Activated CD4-positive, alpha-beta memory T cell treated with anti-CD3 and anti-CD28 coated beads for 36 hours (primary cell): ENCODE results near the gene NAT8L. TPM values are rescaled to one million over a fixed set of nuclear protein-coding genes. Genes with fewer than 3 reads are reported as not detected.

Source experiments
- CTCF ChIA-PET: fragments of 350-600 bp; sonication (Branson Sonifier 250); formaldehyde crosslinking; loops from one replicate; lab custom pipeline; 2021; ENCODE audit warnings: antibody characterized with exemption, inconsistent platforms; lab: Charles Lee
- POLR2A ChIA-PET: fragments of 350-600 bp; sonication (Branson Sonifier 250); formaldehyde crosslinking; loops from one replicate; lab custom pipeline; 2021; ENCODE audit warnings: antibody characterized with exemption; lab: Charles Lee
- DNase-seq: peaks from one replicate; pipeline ENCODE4 v3.0.0-alpha.2; 2020
- H3K27ac Mint-ChIP-seq: one replicate; pipeline ENCODE4 v1.8.0; 2021; ENCODE audit warnings: mixed read lengths
- H3K27me3 Mint-ChIP-seq: one replicate; pipeline ENCODE4 v1.8.0; 2021; ENCODE audit warnings: mixed read lengths
- H3K36me3 Mint-ChIP-seq: one replicate; pipeline ENCODE4 v1.8.0; 2021; ENCODE audit warnings: mixed read lengths
- H3K4me1 Mint-ChIP-seq: one replicate; pipeline ENCODE4 v1.8.0; 2021; ENCODE audit warnings: low read depth, mixed read lengths
- H3K4me3 Mint-ChIP-seq: one replicate; pipeline ENCODE4 v1.8.0; 2021; ENCODE audit warnings: mild to moderate bottlenecking, mixed read lengths
- H3K9me3 Mint-ChIP-seq: one replicate; pipeline ENCODE4 v1.8.0; 2021; ENCODE audit warnings: mixed read lengths
- intact Hi-C: fragments of 100-400 bp; cut with micrococcal nuclease; formaldehyde crosslinking; loops from one replicate; pipeline ENCODE4 v1.15.1; 2023
- total RNA-seq, 2 experiments: library from RNA; stranded (reverse); gene quantifications; one replicate each; pipeline ENCODE4 v1.2.3, GENCODE V29; 2021

The NAT8L gene
- total RNA-seq, 2 experiments from 2014 or later = 0.19 to 0.29 TPM

- Mint-ChIP-seq H3K27me3 (no peaks in the 10 kb centered on the region), H3K27ac (no peak overlapping the region), H3K4me1 (no peaks in the 10 kb centered on the region), H3K9me3 (no peaks in the 10 kb centered on the region), H3K4me3 (no peak overlapping the region), H3K36me3 (no peaks in the 10 kb centered on the region)
- intact Hi-C loops = no loop called here
- POLR2A ChIA-PET = no interaction called here
- DNase-seq = no peak
- CTCF ChIA-PET = no interaction called here
Measured at GRCh38 chr4:2075987-2076907, 17.1 kb downstream of the NAT8L start.

GRCh38 chr4:2076908-2077536 lies 17.9 kb downstream of the NAT8L start:
- DNase-seq = no peak
- POLR2A ChIA-PET = no interaction called here

GRCh38 chr4:2077537-2078460 lies 18.7 kb downstream of the NAT8L start:
- Mint-ChIP-seq H3K36me3 (no peaks in the 10 kb centered on the region), H3K4me1 (no peaks in the 10 kb centered on the region), H3K27me3 (no peaks in the 10 kb centered on the region), H3K4me3 (no peak overlapping the region), H3K27ac (no peak overlapping the region), H3K9me3 (no peaks in the 10 kb centered on the region)
- no peak for DNase-seq
- ChIA-PET POLR2A (no interaction called here), CTCF (no interaction called here)
- intact Hi-C loops = no loop called here

More at GRCh38 chr4:2076908-2077536, 17.9 kb downstream of the NAT8L start:
- Mint-ChIP-seq H3K4me3 (no peak overlapping the region), H3K27ac (no peak overlapping the region), H3K27me3 (no peaks in the 10 kb centered on the region), H3K4me1 (no peaks in the 10 kb centered on the region), H3K9me3 (no peaks in the 10 kb centered on the region), H3K36me3 (no peaks in the 10 kb centered on the region)
- intact Hi-C loops = no loop called here
- CTCF ChIA-PET = no interaction called here

GRCh38 chr4:2078584-2078983 lies 19.5 kb downstream of the NAT8L start:
- CTCF ChIA-PET = no interaction called here
- Mint-ChIP-seq H3K27ac (no peak overlapping the region), H3K4me1 (no peaks in the 10 kb centered on the region), H3K9me3 (no peaks in the 10 kb centered on the region), H3K4me3 (no peak overlapping the region), H3K27me3 (no peaks in the 10 kb centered on the region), H3K36me3 (no peaks in the 10 kb centered on the region)
- DNase-seq = no peak
- intact Hi-C loops = no loop called here
- POLR2A ChIA-PET = no interaction called here

- Mint-ChIP-seq H3K4me1 (no peaks in the 10 kb centered on the region), H3K36me3 (no peaks in the 10 kb centered on the region)
- no peak for DNase-seq
Measured at GRCh38 chr4:2079006-2079405, 19.9 kb downstream of the NAT8L start.

GRCh38 chr4:2079926-2080325 lies 20.8 kb downstream of the NAT8L start:
- Mint-ChIP-seq H3K27ac (no peak overlapping the region), H3K4me3 (no peak overlapping the region), H3K4me1 (no peaks in the 10 kb centered on the region), H3K36me3 (no peaks in the 10 kb centered on the region), H3K9me3 (no peaks in the 10 kb centered on the region), H3K27me3 (no peaks in the 10 kb centered on the region)
- DNase-seq = peak; percentile 5
- intact Hi-C loops = no loop called here
- ChIA-PET POLR2A (no interaction called here), CTCF (no interaction called here)

More at GRCh38 chr4:2079006-2079405, 19.9 kb downstream of the NAT8L start:
- Mint-ChIP-seq H3K9me3 (no peaks in the 10 kb centered on the region), H3K4me3 (no peak overlapping the region), H3K27ac (no peak overlapping the region), H3K27me3 (no peaks in the 10 kb centered on the region)
- ChIA-PET CTCF (no interaction called here), POLR2A (no interaction called here)
- intact Hi-C loops = no loop called here

- Mint-ChIP-seq H3K4me3 (no peak overlapping the region), H3K4me1 (no peaks in the 10 kb centered on the region), H3K36me3 (no peaks in the 10 kb centered on the region), H3K27ac (no peak overlapping the region), H3K27me3 (no peaks in the 10 kb centered on the region), H3K9me3 (no peaks in the 10 kb centered on the region)
- CTCF ChIA-PET = no interaction called here
- DNase-seq = peak; percentile 7
- intact Hi-C loops = no loop called here
- POLR2A ChIA-PET = no interaction called here
Measured at GRCh38 chr4:2080429-2081300, 21.5 kb downstream of the NAT8L start.

GRCh38 chr4:2081540-2081939 lies 22.4 kb downstream of the NAT8L start:
- intact Hi-C loops = no loop called here
- no peaks in the 10 kb centered on the region for H3K36me3 Mint-ChIP-seq
- CTCF ChIA-PET = no interaction called here
- no peaks in the 10 kb centered on the region for H3K27me3 Mint-ChIP-seq
- H3K9me3 Mint-ChIP-seq = no peaks in the 10 kb centered on the region
- no peak overlapping the region for H3K4me3 Mint-ChIP-seq
- no peak for DNase-seq
- POLR2A ChIA-PET = no interaction called here
- no peaks in the 10 kb centered on the region for H3K4me1 Mint-ChIP-seq
- no peak overlapping the region for H3K27ac Mint-ChIP-seq

- H3K36me3 Mint-ChIP-seq = no peaks in the 10 kb centered on the region
- intact Hi-C loops = no loop called here
- no peak overlapping the region for H3K4me3 Mint-ChIP-seq
- no peak for DNase-seq
- H3K9me3 Mint-ChIP-seq = no peaks in the 10 kb centered on the region
- no peaks in the 10 kb centered on the region for H3K27me3 Mint-ChIP-seq
- ChIA-PET POLR2A (no interaction called here), CTCF (no interaction called here)
- no peaks in the 10 kb centered on the region for H3K4me1 Mint-ChIP-seq
- H3K27ac Mint-ChIP-seq = no peak overlapping the region
Measured at GRCh38 chr4:2082118-2082517, 23.0 kb downstream of the NAT8L start.

- CTCF ChIA-PET = no interaction called here
- intact Hi-C loops = no loop called here
- no peaks in the 10 kb centered on the region for H3K36me3 Mint-ChIP-seq
- no peak for DNase-seq
- H3K4me3 Mint-ChIP-seq = no peak overlapping the region
- H3K27me3 Mint-ChIP-seq = no peaks in the 10 kb centered on the region
- no peak overlapping the region for H3K27ac Mint-ChIP-seq
- H3K9me3 Mint-ChIP-seq = peaks cover 2% of the 10 kb centered on the region
- POLR2A ChIA-PET = no interaction called here
- no peaks in the 10 kb centered on the region for H3K4me1 Mint-ChIP-seq
Measured at GRCh38 chr4:2082627-2083026, 23.5 kb downstream of the NAT8L start.

- intact Hi-C loops = no loop called here
- POLR2A ChIA-PET = no interaction called here
- H3K4me3 Mint-ChIP-seq = no peak overlapping the region
- H3K4me1 Mint-ChIP-seq = no peaks in the 10 kb centered on the region
- no peaks in the 10 kb centered on the region for H3K36me3 Mint-ChIP-seq
- peaks cover 2% of the 10 kb centered on the region for H3K9me3 Mint-ChIP-seq
- DNase-seq = no peak
- CTCF ChIA-PET = no interaction called here
- H3K27me3 Mint-ChIP-seq = no peaks in the 10 kb centered on the region
- H3K27ac Mint-ChIP-seq = no peak overlapping the region
Measured at GRCh38 chr4:2083116-2083825, 24.1 kb downstream of the NAT8L start.
